ENCODE measurements around the gene RPL18A.

The RPL18A gene

DNA sequence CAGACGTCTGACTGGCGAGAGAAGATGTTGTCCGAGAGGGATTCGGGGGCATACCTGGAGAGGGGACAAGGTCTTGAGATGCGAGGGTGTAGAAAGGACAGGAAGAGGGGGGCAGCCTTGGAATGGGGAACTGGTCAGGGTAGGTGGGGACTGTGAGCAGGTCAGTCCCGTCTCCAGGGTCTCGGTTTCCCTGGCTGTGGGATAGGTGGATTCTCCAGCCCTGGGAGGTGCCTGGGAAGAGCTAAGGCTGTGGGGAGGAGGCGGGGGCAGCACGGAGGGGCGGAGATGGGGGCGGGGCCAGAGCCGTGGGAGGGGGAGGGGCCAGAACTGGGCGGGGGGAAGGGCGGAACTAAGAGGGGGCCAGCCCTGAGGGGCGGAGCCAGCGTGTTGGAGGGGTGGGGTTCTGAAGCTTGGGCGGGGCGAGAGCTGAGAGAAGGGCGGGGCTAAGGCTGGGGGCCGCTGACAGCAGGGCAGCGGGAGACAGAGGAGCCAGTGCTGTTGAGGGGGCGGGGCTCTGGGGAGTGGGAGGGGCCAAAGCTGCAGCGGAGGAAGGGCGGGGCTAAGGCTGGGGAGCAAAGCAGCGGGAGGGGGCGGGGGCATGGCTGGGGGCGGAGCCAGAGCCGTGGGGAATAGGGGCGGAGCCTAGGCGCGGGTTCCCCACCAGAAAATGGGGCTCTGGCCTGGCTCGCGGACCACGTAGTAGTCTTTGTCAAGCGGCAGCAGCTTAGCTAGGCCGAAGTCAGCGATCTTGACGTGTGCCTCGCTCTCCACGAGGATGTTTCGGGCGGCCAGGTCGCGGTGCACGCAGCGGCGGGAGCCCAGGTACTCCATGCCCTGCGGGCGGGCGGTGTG lies 28.9 kb upstream of the RPL18A start:
- Histone ChIP-seq H3K4me3 (replicated peaks; ENCODE audit: insufficient read depth, low read length) (no peak overlapping the region), H3K27ac (replicated peaks) (no peak overlapping the region), H3K27me3 (ENCODE audit: insufficient read depth, poor library complexity, severe bottlenecking) (no peaks in the 10 kb centered on the region)
- no peak for DNase-seq (ENCODE audit: low read depth in 1 of 2, low spot score in 1 of 2)
- TF ChIP-seq, protein P1, sequence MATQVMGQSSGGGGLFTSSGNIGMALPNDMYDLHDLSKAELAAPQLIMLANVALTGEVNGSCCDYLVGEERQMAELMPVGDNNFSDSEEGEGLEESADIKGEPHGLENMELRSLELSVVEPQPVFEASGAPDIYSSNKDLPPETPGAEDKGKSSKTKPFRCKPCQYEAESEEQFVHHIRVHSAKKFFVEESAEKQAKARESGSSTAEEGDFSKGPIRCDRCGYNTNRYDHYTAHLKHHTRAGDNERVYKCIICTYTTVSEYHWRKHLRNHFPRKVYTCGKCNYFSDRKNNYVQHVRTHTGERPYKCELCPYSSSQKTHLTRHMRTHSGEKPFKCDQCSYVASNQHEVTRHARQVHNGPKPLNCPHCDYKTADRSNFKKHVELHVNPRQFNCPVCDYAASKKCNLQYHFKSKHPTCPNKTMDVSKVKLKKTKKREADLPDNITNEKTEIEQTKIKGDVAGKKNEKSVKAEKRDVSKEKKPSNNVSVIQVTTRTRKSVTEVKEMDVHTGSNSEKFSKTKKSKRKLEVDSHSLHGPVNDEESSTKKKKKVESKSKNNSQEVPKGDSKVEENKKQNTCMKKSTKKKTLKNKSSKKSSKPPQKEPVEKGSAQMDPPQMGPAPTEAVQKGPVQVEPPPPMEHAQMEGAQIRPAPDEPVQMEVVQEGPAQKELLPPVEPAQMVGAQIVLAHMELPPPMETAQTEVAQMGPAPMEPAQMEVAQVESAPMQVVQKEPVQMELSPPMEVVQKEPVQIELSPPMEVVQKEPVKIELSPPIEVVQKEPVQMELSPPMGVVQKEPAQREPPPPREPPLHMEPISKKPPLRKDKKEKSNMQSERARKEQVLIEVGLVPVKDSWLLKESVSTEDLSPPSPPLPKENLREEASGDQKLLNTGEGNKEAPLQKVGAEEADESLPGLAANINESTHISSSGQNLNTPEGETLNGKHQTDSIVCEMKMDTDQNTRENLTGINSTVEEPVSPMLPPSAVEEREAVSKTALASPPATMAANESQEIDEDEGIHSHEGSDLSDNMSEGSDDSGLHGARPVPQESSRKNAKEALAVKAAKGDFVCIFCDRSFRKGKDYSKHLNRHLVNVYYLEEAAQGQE (IDR thresholded peaks at IDR 0.05; ENCODE audit: insufficient replicate concordance, low read depth) = no peak
- TF ChIP-seq GABPA (IDR thresholded peaks at IDR 0.05; ENCODE audit: low read depth) = no peak

DNA sequence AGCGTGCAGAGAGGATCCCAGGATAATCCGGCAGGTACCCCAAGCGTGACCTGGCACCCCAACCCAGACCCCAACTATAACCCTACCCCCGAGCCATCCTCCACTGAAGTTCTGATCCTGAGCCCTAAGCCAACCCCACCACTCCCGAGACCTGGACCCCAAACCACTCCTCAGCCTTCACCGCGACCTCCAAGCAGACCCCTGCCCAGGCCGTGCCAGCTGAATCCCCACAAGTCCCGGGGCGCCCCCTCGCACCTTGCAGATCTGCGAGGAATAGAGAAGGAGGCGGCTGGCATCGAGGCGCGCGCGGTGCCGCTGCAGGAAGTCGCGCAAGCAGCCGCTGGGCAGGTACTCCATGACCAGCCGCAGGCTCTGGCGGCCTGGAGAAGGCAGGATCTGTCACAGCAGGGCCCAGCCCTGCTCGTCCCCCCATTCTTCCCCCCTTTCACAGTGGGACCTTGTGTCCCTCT lies 28.3 kb upstream of the RPL18A start:
- no peak overlapping the region for H3K27ac ChIP-seq (replicated peaks)
- H3K4me3 ChIP-seq (replicated peaks; ENCODE audit: insufficient read depth, low read length) = no peak overlapping the region

DNA sequence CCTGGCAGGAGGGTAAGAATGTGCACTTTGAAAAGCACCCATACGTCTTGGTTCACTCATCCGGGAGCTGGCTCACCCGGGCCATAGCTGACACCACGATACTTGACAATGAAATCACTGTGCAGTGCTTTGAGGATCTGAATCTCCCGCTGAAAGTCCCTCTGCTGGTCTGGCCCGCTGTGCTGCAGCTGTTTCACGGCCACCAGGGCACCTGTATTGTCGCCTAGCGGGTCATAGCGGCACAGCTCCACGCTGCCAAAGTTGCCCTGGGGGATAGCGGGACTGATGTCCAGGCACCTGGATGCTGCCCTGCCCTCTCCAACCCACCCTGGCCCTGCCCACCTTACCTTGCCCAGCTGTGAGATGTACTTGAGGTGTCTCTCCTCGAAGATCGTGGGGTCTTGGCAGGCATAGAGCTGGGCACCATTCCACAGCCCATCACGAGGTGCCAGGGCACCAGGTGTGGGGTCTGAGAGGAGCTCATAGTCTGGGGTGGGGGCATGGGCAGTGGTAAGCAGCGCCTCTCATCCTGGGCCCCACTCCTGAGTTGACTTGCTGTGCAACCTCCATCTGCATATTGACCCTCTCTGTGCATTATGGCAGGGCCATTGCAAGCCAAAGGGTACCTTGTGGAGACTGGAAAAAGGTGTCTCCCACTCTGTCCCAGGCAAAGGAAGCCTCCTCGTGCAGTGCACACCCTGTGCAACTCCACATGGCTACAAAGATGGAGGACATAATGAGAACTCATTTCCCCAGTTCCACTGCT lies 27.1 kb upstream of the RPL18A start:
- no peak overlapping the region for H3K27ac ChIP-seq (replicated peaks)
- no peaks in the 10 kb centered on the region for H3K27me3 ChIP-seq (ENCODE audit: insufficient read depth, poor library complexity, severe bottlenecking)
- DNase-seq (ENCODE audit: low read depth in 1 of 2, low spot score in 1 of 2) = no peak
- no peak for TF ChIP-seq GABPA (IDR thresholded peaks at IDR 0.05; ENCODE audit: low read depth)
- TF ChIP-seq, protein P1 (IDR thresholded peaks at IDR 0.05; ENCODE audit: insufficient replicate concordance, low read depth) = no peak
- no peak for TF ChIP-seq SPI1 (IDR thresholded peaks at IDR 0.05; ENCODE audit: borderline replicate concordance, low read depth)
- TF ChIP-seq, protein P2, sequence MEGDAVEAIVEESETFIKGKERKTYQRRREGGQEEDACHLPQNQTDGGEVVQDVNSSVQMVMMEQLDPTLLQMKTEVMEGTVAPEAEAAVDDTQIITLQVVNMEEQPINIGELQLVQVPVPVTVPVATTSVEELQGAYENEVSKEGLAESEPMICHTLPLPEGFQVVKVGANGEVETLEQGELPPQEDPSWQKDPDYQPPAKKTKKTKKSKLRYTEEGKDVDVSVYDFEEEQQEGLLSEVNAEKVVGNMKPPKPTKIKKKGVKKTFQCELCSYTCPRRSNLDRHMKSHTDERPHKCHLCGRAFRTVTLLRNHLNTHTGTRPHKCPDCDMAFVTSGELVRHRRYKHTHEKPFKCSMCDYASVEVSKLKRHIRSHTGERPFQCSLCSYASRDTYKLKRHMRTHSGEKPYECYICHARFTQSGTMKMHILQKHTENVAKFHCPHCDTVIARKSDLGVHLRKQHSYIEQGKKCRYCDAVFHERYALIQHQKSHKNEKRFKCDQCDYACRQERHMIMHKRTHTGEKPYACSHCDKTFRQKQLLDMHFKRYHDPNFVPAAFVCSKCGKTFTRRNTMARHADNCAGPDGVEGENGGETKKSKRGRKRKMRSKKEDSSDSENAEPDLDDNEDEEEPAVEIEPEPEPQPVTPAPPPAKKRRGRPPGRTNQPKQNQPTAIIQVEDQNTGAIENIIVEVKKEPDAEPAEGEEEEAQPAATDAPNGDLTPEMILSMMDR (IDR thresholded peaks at IDR 0.05; ENCODE audit: insufficient read depth, low read length) = no peak
- TF ChIP-seq POLR2AphosphoS5 (IDR thresholded peaks at IDR 0.05; ENCODE audit: low read depth) = no peak
- H3K4me3 ChIP-seq (replicated peaks; ENCODE audit: insufficient read depth, low read length) = no peak overlapping the region

More for the DNA sequence above, 28.3 kb upstream of the RPL18A start:
- DNase-seq (ENCODE audit: low read depth in 1 of 2, low spot score in 1 of 2) = no peak
- no peak for TF ChIP-seq POLR2AphosphoS5 (IDR thresholded peaks at IDR 0.05; ENCODE audit: low read depth)
- no peak for TF ChIP-seq SPI1 (IDR thresholded peaks at IDR 0.05; ENCODE audit: borderline replicate concordance, low read depth)
- TF ChIP-seq, protein P2 (IDR thresholded peaks at IDR 0.05; ENCODE audit: insufficient read depth, low read length) = no peak
- no peak for TF ChIP-seq GABPA (IDR thresholded peaks at IDR 0.05; ENCODE audit: low read depth)
- TF ChIP-seq, protein P1 (IDR thresholded peaks at IDR 0.05; ENCODE audit: insufficient replicate concordance, low read depth) = no peak
- no peaks in the 10 kb centered on the region for H3K27me3 ChIP-seq (ENCODE audit: insufficient read depth, poor library complexity, severe bottlenecking)
